ENCODE results near the gene KCNJ9.
"Not testable (repeated sequence)": the region's sequence is repeated elsewhere in the genome, so short reads cannot be mapped to it uniquely, and the experiment has no call there.

Gene KCNJ9

GRCh38 chr1:160047111-160047991, 34.0 kb upstream of the KCNJ9 start:
- H3K4me3 ChIP-seq (ENCODE audit: low read depth, low read length), result no peak overlapping the region
- TF ChIP-seq, protein P1, sequence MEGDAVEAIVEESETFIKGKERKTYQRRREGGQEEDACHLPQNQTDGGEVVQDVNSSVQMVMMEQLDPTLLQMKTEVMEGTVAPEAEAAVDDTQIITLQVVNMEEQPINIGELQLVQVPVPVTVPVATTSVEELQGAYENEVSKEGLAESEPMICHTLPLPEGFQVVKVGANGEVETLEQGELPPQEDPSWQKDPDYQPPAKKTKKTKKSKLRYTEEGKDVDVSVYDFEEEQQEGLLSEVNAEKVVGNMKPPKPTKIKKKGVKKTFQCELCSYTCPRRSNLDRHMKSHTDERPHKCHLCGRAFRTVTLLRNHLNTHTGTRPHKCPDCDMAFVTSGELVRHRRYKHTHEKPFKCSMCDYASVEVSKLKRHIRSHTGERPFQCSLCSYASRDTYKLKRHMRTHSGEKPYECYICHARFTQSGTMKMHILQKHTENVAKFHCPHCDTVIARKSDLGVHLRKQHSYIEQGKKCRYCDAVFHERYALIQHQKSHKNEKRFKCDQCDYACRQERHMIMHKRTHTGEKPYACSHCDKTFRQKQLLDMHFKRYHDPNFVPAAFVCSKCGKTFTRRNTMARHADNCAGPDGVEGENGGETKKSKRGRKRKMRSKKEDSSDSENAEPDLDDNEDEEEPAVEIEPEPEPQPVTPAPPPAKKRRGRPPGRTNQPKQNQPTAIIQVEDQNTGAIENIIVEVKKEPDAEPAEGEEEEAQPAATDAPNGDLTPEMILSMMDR (IDR thresholded peaks at IDR 0.05; ENCODE audit: low read depth, low read length), result no peak

GRCh38 chr1:160048335-160048734, 33.0 kb upstream of the KCNJ9 start:
- no peak overlapping the region for H3K4me3 ChIP-seq (ENCODE audit: low read depth, low read length)
- TF ChIP-seq, protein P1 (IDR thresholded peaks at IDR 0.05; ENCODE audit: low read depth, low read length), result no peak

DNA sequence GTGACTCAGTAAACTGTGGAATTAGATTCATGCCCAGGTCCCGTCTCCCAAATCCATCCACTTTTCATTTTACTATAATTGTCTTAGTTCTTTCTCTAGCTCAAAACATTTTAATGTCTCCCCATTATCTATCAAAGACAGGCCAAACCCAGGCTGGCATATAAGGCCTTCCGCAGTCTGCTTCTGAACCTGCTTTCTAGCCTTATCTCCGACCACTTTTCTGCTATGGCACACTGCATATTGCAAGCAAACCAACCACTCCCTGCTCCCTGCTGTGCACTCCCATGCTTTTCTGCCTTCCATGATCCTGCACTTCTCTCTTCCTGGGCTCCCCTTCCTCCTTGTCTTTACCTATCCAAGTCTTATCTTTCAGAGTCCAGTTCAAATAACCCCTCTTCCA, 32.2 kb upstream of the KCNJ9 start:
- TF ChIP-seq, protein P1 (IDR thresholded peaks at IDR 0.05; ENCODE audit: low read depth, low read length), result no peak
- H3K4me3 ChIP-seq (ENCODE audit: low read depth, low read length), result no peak overlapping the region

GRCh38 chr1:160050182-160050581, 31.2 kb upstream of the KCNJ9 start:
- not testable (repeated sequence) for H3K4me3 ChIP-seq (ENCODE audit: low read depth, low read length)

DNA sequence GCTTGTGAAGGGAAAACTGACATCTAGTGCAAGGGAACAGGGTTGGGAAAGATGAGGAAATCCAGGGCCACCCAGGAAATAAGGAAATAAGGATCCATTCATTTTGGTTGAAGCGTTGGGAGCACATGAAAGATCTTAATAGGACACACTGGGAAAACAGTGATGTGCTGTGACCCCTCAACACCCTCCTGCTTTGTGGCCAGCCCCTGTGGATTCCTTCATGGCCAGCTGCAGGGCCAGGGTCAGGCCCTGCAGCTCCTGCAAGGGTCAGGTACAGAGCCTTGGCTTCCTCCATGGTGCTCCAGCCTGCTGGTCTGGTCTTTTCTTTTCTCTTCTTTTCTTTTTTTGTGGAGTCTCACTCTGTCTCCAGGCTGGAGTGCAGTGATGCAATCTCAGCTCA, 30.7 kb upstream of the KCNJ9 start:
- no peak overlapping the region for H3K4me3 ChIP-seq (ENCODE audit: low read depth, low read length)
- TF ChIP-seq, protein P1 (IDR thresholded peaks at IDR 0.05; ENCODE audit: low read depth, low read length), result no peak

DNA sequence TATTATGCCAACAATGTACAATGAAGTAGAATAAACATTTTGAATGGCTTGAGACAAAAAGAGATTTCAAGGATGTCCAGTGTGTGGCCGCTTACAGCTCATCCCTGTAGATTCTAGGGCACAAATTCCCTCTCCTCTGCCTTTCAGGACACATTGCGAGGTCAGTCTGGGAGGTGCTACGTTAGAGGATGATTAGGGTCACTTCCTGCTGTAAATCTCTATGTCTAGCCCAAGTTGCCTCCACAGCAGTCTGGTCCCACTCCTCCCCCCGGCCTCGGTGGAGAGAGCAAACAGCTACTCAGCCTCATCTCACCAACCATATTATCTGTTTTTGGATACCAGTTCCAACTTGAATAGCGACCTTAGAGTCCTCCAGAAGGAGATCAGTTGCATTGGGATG, 28.4 kb upstream of the KCNJ9 start:
- TF ChIP-seq, protein P1 (IDR thresholded peaks at IDR 0.05; ENCODE audit: low read depth, low read length), result no peak
- H3K4me3 ChIP-seq (ENCODE audit: low read depth, low read length), result no peak overlapping the region

DNA sequence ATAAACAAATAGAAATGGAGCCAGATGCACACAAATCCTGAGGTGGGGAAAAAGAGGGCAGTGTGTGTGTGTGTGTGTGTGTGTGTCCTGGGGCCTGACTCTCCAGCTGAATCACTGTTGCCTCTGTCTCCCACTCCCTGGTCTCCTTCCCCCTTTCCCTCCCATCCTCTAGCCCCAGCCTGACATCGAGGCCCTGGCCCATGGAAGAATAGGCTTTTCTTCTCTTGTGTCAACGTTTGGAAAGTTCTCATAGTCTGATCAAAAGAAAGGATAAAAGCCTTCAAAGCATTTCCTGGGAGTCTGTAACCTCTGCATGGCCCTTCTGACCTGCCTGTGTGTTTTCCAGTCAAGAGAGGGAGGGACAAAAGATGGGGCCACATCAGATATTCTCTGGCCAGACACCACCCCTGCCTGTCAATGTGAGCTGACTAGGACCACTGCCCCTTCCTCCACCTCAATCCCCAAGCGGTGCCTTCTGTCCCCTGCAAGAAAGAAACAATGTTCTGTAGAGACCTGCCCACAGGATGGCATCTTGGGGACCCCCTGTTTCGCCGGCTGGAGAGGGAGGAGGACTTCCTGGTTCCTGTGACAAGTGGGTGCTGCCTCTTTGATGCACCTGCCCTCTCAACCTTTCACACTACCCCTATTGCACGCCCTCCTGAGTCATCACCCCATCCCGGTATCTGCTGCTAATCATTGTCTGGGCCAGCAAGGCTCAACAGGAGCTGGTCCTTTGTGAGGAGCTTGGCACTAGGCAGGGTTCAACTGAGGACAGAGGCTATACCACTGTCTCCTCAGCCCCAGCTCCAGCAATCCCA, 27.6 kb upstream of the KCNJ9 start:
- TF ChIP-seq, protein P1 (IDR thresholded peaks at IDR 0.05; ENCODE audit: low read depth, low read length), result no peak
- H3K4me3 ChIP-seq (ENCODE audit: low read depth, low read length), result no peak overlapping the region

Measured in WI38 (cell line).